Astrocyte (in vitro differentiated cells and primary cell): ENCODE measurements around the gene KCNQ5. TPM values are rescaled to one million over a fixed set of nuclear protein-coding genes. Genes with fewer than 3 reads are reported as not detected.

ENCODE experiments used
- DNase-seq: peaks from one replicate; pipeline ENCODE4 v3.0.0-alpha.2; 2010; ENCODE audit warnings: low read depth
- FAIRE-seq: peaks from 2 replicates; lab custom pipeline; 2011; peaks lifted over from hg19 to GRCh38; lab: Jason Lieb, UNC
- H2AFZ ChIP-seq: 2 replicates; pipeline ENCODE4 v1.6.0; 2012; ENCODE audit warnings: low read depth, low read length, inconsistent platforms
- H3K27ac ChIP-seq: 2 replicates; pipeline ENCODE4 v1.5.1; 2011; ENCODE audit warnings: low read depth, low read length, inconsistent platforms
- H3K27me3 ChIP-seq: 2 replicates; pipeline ENCODE4 v1.6.0; 2011; ENCODE audit warnings: low read length, inconsistent platforms; ENCODE audit not compliant: insufficient read depth
- H3K36me3 ChIP-seq: 2 replicates; pipeline ENCODE4 v1.5.1; 2011; ENCODE audit warnings: low read length, inconsistent platforms; ENCODE audit not compliant: insufficient read depth
- H3K4me1 ChIP-seq: 2 replicates; pipeline ENCODE4 v1.5.1; 2011; ENCODE audit warnings: low read length, inconsistent platforms; ENCODE audit not compliant: insufficient read depth
- H3K4me2 ChIP-seq: 2 replicates; pipeline ENCODE4 v1.6.0; 2012; ENCODE audit warnings: low read length, inconsistent platforms
- H3K4me3 ChIP-seq: 2 replicates; pipeline ENCODE4 v1.5.1; 2011; ENCODE audit warnings: low read depth, mild to moderate bottlenecking, low read length, inconsistent platforms; ENCODE audit not compliant: insufficient read depth
- H3K79me2 ChIP-seq: 2 replicates; pipeline ENCODE4 v1.6.0; 2012; ENCODE audit warnings: mild to moderate bottlenecking, low read length, inconsistent platforms; ENCODE audit not compliant: insufficient read depth
- H3K9ac ChIP-seq: 2 replicates; pipeline ENCODE4 v1.6.0; 2012; ENCODE audit warnings: mild to moderate bottlenecking, low read length, inconsistent platforms
- H3K9me3 ChIP-seq: 2 replicates; pipeline ENCODE4 v1.5.1; 2012; ENCODE audit warnings: low read depth, mild to moderate bottlenecking, low read length, inconsistent platforms; ENCODE audit not compliant: insufficient read depth
- H4K20me1 ChIP-seq: 2 replicates; pipeline ENCODE4 v1.6.0; 2012; ENCODE audit warnings: low read length, inconsistent platforms; ENCODE audit not compliant: insufficient read depth
- H3K27ac Mint-ChIP-seq: one replicate; pipeline ENCODE4 v1.8.0; 2021; ENCODE audit warnings: mild to moderate bottlenecking, mixed read lengths; ENCODE audit not compliant: unreplicated experiment
- H3K27me3 Mint-ChIP-seq: one replicate; pipeline ENCODE4 v1.8.0; 2021; ENCODE audit warnings: low read depth, mixed read lengths; ENCODE audit not compliant: unreplicated experiment
- H3K36me3 Mint-ChIP-seq: one replicate; pipeline ENCODE4 v1.8.0; 2021; ENCODE audit warnings: low read depth, mixed read lengths; ENCODE audit not compliant: unreplicated experiment
- H3K4me1 Mint-ChIP-seq: one replicate; pipeline ENCODE4 v1.8.0; 2021; ENCODE audit warnings: low read depth, mixed read lengths; ENCODE audit not compliant: unreplicated experiment
- H3K4me3 Mint-ChIP-seq: one replicate; pipeline ENCODE4 v1.8.0; 2021; ENCODE audit warnings: mild to moderate bottlenecking, moderate library complexity, mixed read lengths; ENCODE audit not compliant: unreplicated experiment
- H3K9me3 Mint-ChIP-seq: one replicate; pipeline ENCODE4 v1.8.0; 2021; ENCODE audit warnings: mild to moderate bottlenecking, mixed read lengths; ENCODE audit not compliant: unreplicated experiment
- CTCF ChIP-seq: IDR thresholded peaks from 2 replicates; pipeline ENCODE4 v1.5.1; 2011; ENCODE audit warnings: low read depth, mild to moderate bottlenecking, inconsistent platforms, low read length, moderate library complexity; ENCODE audit not compliant: insufficient read depth
- EZH2 ChIP-seq: IDR thresholded peaks from 2 replicates; pipeline ENCODE4 v1.6.1; 2012; ENCODE audit warnings: mild to moderate bottlenecking, low read length, inconsistent platforms; ENCODE audit not compliant: insufficient read depth
- total RNA-seq: library from RNA; stranded (reverse); gene quantifications from 2 replicates; pipeline ENCODE4 v1.2.1, GENCODE V29; 2021

The KCNQ5 gene
- total RNA-seq, 1 donor from 2014 or later: 2.0 TPM

DNA sequence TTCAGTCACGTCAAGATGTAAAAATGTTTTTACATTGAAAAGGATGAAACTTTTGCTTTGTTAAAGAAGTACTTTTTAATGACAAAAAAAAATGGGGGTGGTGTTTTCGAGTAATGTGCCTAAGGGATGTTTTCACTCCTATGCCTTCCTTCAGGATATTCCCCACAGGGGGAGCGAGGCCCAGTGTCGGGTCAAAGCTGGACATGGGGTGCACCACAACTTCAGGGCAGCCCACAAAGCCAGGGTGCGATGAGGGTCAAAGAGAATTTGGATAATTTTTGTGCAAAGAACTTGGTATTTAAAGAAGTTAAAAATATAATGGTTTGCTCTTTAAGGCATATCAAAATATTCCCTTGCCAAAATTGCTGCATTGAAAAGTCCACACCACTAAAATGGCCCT is 247.8 kb downstream of the KCNQ5 start:
- H2AFZ ChIP-seq: no peak overlapping the region
- H3K9me3 Mint-ChIP-seq: no peaks in the 10 kb centered on the region
- no peaks in the 10 kb centered on the region for H3K36me3 ChIP-seq
- H3K27me3 Mint-ChIP-seq: no peaks in the 10 kb centered on the region
- no peak for TF ChIP-seq EZH2
- TF ChIP-seq CTCF: no peak
- no peak overlapping the region for H3K9ac ChIP-seq
- no peaks in the 10 kb centered on the region for H3K36me3 Mint-ChIP-seq
- no peaks in the 10 kb centered on the region for H4K20me1 ChIP-seq
- DNase-seq: no peak
- H3K27ac Mint-ChIP-seq: no peak overlapping the region
- no peaks in the 10 kb centered on the region for H3K4me1 Mint-ChIP-seq
- no peak overlapping the region for H3K4me2 ChIP-seq
- H3K27me3 ChIP-seq: no peaks in the 10 kb centered on the region
- H3K27ac ChIP-seq: no peak overlapping the region
- no peaks in the 10 kb centered on the region for H3K9me3 ChIP-seq
- H3K79me2 ChIP-seq: no peaks in the 10 kb centered on the region
- no peak overlapping the region for H3K4me3 Mint-ChIP-seq
- no peak for FAIRE-seq
- no peaks in the 10 kb centered on the region for H3K4me1 ChIP-seq
- no peak overlapping the region for H3K4me3 ChIP-seq

DNA sequence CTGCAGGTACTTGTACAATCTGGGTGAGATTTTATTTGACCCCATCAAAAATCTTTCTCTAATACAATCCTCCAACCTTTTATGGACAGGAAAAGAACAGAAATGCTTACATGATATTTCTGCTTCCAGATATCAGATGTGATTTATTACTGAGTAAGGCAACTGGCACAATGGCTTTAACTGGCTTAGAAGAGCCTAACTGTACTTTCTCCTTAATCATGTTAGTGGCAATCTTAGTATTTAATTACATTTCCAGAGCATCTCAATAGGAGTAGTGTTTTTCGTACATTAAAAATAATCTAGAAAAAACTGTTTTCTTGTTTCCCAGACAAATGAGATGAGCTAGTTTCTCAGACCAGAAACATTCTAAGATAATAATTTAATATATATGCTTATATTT is 251.6 kb downstream of the KCNQ5 start:
- Histone ChIP-seq H3K9me3 (no peaks in the 10 kb centered on the region), H3K4me2 (no peak overlapping the region), H2AFZ (no peak overlapping the region), H3K27ac (no peak overlapping the region), H3K4me1 (no peaks in the 10 kb centered on the region), H3K9ac (no peak overlapping the region), H3K4me3 (no peak overlapping the region), H3K27me3 (no peaks in the 10 kb centered on the region), H4K20me1 (no peaks in the 10 kb centered on the region), H3K79me2 (no peaks in the 10 kb centered on the region), H3K36me3 (no peaks in the 10 kb centered on the region)
- DNase-seq (no peak), FAIRE-seq (no peak)
- Mint-ChIP-seq H3K4me3 (no peak overlapping the region), H3K27me3 (no peaks in the 10 kb centered on the region), H3K9me3 (no peaks in the 10 kb centered on the region), H3K4me1 (no peaks in the 10 kb centered on the region), H3K27ac (no peak overlapping the region), H3K36me3 (no peaks in the 10 kb centered on the region)
- TF ChIP-seq EZH2 (no peak), CTCF (no peak)

- no peak for TF ChIP-seq EZH2
- no peak for TF ChIP-seq CTCF
- H3K27ac Mint-ChIP-seq: no peak overlapping the region
- H3K9me3 ChIP-seq: no peaks in the 10 kb centered on the region
- H3K27ac ChIP-seq: no peak overlapping the region
- H2AFZ ChIP-seq: no peak overlapping the region
- no peak overlapping the region for H3K4me3 ChIP-seq
- no peak overlapping the region for H3K9ac ChIP-seq
- no peaks in the 10 kb centered on the region for H3K36me3 Mint-ChIP-seq
- H3K4me2 ChIP-seq: no peak overlapping the region
- no peaks in the 10 kb centered on the region for H3K36me3 ChIP-seq
- H3K4me1 Mint-ChIP-seq: no peaks in the 10 kb centered on the region
- no peak overlapping the region for H3K4me3 Mint-ChIP-seq
- H4K20me1 ChIP-seq: no peaks in the 10 kb centered on the region
- H3K27me3 ChIP-seq: no peaks in the 10 kb centered on the region
- no peaks in the 10 kb centered on the region for H3K27me3 Mint-ChIP-seq
- no peaks in the 10 kb centered on the region for H3K9me3 Mint-ChIP-seq
- FAIRE-seq (no peak), DNase-seq (no peak)
- no peaks in the 10 kb centered on the region for H3K79me2 ChIP-seq
- H3K4me1 ChIP-seq: no peaks in the 10 kb centered on the region
These were observed 254.4 kb downstream of the KCNQ5 start for GRCh38 chr6:72876256-72876655.
